Suppressor macrophage treated with lipopolysaccharide for 1 hour (primary cell): Measurements from ENCODE around the gene HOXC6.
A peak's percentile ranks its signal among the peaks of the same experiment; 100 is the strongest.

Experiments
- DNase-seq, 3 donors: peaks; one replicate each; pipeline ENCODE4 v3.0.0-alpha.2; 2020 to 2022

The HOXC6 gene

GRCh38 chr12:54044425-54045103 is 16.3 kb downstream of the HOXC6 start:
- no peak for DNase-seq

DNA sequence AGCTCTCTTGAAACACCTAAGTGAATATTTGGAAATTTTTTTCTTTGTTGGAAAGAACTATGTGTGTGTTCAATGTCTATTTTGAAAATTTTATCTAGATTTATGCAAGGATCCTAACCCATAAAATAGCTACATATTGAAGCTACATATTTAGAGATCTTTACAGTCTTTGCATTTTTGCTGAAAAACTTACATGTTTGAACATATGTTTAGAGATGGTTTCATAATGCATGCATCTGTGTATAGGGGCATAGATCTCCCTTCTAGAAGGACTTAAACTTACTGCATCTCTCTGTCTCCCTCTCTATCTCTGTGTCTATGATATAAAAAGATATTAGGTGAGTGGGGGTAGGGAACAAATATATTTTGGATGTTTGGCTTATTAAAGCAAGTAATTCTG is 17.2 kb downstream of the HOXC6 start:
- no peak for DNase-seq

DNA sequence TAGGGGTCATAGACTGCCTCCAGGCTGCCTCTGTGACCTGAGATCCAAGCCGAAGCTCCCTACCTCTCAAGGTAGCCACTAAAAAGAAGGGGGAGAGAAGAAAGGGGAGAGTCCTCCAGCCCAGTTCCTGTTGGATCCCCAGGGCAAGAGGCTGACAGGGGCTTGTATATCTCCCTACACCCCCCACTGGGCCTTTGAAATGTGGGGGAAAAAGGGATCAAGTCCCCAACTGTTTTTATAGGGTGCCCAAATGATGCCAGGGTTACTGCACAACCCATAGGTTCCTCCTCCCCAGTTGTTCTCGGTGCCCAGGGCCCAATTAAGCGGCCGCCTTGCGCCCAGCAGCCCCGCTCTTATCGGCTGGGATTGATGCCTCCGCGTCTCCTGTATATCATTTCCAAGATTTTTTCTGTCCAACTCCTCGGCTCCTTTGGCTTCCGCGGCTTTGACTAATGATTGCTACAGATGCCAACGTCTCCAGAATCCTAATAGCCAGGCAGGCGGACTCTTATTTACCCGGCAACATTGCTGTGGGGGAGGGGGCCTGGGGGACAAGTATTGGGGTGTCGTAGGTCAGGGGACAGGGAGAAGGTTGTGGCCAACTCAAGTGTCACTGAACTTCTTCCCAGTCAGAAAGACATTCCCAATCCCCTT is 17.8 kb downstream of the HOXC6 start:
- no peak for DNase-seq

DNA sequence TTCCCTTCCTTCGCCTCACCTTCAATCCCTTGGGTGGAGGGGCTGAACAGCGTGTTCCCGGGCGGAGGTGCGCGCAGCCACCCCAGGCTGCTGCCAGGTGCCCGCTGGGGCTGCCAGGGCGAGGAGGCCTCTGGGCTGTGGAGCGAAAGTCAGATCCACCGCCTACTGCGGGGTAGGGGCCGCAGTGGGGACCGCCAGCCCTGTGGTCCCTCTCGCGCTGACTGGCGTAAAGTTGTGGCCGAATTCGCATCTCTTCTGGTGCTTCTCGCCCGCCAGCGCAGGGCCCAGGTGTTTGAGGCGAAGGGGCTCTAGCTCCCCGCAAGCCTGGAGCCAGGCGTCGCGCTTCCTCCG is 18.5 kb downstream of the HOXC6 start:
- no peak for DNase-seq

DNA sequence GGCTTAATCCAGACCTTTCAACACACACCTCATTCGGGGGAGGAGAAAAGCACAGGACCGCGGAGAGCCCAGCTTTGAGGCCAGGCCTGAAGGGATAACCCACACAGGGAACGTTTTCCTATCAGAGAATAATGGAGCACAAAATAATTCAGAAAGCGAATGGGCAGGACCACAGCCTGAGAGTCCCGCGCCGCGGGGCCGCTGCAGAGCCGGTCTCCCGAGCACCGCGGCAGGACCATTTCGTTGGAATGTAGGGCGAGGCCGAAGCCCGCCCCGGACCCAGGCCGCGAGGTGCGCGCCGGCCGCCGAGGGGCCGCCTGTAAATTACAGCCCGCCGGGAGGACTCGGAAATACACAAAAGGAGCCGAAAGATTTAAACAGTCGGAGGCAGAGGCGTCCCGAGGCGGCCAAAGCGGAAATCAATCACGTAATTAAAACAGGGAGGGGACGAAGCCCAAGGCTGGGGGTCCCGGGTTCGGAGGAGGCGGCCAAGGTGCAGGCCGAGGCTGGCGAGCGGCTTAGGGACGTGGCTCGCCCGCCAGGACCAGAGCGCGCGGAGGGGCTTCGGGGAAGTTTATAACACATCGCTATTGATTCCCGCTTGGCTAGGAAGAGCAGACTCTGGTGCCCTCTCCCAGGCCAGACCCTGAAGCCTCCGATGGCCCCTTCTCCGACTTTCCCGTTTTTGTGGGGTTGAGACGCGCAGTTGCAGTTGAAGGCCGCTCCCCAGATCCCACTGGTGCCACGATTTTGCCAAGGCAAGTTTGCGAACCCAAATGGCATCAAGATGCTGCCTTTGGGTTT is 19.1 kb downstream of the HOXC6 start:
- DNase-seq = no peak

GRCh38 chr12:54047964-54048303 is 19.7 kb downstream of the HOXC6 start:
- DNase-seq = no peak

DNA sequence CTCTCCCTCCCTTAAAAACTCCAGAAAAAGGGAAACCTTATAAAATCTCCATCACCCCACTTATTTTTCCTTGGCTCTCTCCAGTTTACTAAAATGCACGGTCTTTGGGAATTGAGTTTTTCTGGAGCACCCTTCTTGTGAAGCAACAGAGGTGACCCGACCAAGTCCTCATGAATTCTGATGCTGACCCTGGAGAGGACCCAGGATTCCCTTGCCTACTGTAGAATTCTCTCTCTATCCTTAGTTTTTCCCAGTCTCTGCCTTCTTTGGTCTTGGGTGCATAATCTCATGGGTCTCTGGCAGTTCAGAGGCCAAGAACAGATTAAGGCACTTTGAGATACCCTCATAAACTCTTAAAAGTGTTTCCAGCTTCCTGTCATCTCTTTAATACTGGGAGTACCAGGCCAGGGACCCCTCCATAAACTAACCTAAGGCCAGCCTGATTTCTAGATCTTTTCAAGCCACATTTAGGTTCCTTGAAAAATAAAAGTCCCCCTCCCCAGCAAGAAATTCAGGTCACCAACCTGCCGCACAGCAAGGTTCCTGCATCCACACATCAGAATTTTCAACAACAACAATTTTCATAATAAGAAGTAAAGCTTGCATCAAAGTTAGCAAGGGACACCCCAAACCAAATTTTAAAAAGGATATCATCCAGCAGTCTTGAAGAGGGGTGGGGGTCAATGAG is 20.3 kb downstream of the HOXC6 start:
- no peak for DNase-seq

GRCh38 chr12:54049108-54049507 is 20.9 kb downstream of the HOXC6 start:
- no peak for DNase-seq

GRCh38 chr12:54050482-54050810 is 22.2 kb downstream of the HOXC6 start:
- no peak for DNase-seq

DNA sequence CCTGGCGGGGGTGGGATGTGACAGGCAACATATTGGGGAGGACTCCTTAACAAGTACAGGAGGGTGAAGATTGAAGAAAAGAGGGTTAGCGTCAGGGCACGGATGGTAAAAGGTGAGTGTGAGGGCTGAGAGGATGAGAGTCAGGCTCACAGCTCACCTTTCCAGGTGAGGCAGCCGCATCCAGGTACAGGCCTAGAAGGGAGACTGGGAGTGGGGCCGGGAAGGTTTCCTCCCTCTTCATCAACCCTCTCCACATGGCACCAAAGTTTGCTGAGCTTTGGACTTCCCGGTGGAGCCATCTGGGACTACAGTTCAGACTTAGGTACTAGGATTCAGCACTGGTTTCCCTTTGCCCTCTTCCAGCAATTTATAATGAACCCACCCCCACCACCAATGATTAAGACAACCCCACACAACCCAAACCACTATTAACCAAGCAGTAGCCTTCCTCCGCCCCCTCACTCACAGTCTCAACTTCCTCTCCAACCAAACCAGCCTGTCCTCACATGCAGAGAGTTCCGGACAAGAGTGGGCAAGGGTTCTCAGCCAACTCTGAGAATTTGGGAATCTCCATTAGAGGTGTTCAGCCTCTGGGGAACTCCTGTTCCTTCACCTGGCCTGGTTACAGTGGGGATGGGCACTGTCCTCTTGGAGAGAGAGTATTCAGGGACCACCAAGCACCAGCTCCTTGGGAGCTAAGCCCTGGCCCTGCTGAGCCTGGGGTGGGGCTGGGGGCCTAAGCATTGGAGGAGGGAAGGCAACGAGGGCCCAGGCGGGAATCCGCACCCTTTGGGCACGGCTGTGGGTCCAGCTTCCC is 23.0 kb downstream of the HOXC6 start:
- DNase-seq = peak; percentile 30 to 48 (median 39)

DNA sequence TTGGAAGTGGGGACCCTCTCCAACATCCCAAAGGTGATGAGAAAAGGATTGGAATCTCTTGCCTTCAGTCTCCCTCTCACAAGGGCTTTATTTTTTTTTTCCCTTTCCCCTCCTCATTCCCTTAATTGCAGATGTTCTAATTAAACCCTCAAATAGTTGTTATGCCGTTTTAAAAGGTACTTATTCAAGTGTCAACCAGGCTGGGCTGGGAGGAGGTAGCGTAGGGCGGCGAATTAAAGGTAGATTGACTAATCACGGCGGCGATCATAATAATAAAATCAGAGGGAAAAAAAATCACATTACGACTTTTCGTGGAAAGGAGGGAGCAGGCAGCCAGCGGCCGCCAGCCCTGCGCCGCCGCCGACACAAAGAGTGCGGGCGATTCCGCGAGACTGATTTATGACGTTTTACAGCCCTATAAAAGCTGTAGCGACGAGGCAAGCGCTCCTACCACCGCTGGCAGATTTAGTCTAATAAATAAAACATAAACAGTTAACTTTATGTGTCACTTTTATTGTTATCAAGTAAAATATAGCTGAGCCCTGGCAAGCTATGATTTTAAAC is 23.7 kb downstream of the HOXC6 start:
- DNase-seq = no peak

- no peak for DNase-seq
Observed at GRCh38 chr12:54052438-54053002, 24.3 kb downstream of the HOXC6 start.

GRCh38 chr12:54053003-54053750 is 24.9 kb downstream of the HOXC6 start:
- DNase-seq = no peak

DNA sequence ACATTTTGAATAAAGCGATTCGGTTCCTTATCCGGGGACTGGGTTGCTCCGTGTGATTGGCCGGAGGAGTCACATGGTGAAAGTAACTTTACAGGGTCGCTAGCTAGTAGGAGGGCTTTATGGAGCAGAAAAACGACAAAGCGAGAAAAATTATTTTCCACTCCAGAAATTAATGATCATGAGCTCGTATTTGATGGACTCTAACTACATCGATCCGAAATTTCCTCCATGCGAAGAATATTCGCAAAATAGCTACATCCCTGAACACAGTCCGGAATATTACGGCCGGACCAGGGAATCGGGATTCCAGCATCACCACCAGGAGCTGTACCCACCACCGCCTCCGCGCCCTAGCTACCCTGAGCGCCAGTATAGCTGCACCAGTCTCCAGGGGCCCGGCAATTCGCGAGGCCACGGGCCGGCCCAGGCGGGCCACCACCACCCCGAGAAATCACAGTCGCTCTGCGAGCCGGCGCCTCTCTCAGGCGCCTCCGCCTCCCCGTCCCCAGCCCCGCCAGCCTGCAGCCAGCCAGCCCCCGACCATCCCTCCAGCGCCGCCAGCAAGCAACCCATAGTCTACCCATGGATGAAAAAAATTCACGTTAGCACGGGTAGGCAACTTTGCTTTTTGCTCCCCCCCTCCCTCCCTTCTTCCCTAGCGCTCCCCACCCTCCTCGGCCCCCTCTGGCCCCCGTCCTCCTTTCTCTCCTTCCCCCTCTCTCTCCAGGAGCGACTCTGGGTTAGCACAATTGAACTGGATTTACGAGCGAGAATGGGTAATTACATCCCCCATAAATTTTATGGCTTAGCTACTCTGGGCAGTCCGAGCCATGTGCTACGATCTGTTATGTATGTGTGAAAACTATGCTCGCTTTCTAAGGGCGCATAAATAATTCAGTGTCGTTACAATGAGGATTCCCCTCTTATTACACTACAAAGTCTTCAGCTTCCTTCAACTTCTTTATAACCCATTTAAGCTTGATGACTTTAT is 25.8 kb downstream of the HOXC6 start, which contains the start of gene HOXC4:
TSS of gene HOXC4 (plus strand) at position 85 of the 991 bp plus-strand sequence. CDS start at position 173, 88 bp downstream.
- DNase-seq = no peak

- DNase-seq = no peak
Observed at GRCh38 chr12:54054742-54055194, 26.5 kb downstream of the HOXC6 start.

DNA sequence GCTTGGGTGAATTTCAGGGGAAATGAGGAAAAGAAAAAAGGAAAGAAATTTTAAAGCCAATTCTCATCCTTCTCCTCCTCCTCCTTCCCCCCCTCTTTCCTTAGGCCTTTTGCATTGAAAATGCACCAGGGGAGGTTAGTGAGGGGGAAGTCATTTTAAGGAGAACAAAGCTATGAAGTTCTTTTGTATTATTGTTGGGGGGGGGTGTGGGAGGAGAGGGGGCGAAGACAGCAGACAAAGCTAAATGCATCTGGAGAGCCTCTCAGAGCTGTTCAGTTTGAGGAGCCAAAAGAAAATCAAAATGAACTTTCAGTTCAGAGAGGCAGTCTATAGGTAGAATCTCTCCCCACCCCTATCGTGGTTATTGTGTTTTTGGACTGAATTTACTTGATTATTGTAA is 27.3 kb downstream of the HOXC6 start:
- DNase-seq = no peak

DNA sequence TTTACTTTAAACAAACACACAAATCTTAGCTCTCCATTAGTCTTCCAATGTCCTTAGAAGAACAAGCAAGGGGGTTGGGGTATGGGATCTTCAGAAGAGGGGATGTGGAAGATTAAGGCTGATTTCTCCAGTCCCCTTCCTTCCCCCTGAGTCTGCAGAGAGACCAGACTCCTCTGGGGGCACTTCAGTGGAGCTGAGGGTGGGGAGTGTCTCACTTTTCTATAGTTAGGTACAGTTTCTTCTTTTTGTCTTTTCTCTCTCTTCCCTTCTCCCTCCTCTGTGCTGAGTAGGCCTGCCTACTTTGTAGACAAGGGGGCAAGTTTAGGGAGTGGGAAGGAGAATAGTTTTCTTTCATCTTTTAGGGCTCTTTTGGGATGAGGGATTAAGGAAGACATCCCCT is 27.9 kb downstream of the HOXC6 start:
- no peak for DNase-seq

- DNase-seq = no peak
Observed at GRCh38 chr12:54058128-54058768, 30.0 kb downstream of the HOXC6 start.

DNA sequence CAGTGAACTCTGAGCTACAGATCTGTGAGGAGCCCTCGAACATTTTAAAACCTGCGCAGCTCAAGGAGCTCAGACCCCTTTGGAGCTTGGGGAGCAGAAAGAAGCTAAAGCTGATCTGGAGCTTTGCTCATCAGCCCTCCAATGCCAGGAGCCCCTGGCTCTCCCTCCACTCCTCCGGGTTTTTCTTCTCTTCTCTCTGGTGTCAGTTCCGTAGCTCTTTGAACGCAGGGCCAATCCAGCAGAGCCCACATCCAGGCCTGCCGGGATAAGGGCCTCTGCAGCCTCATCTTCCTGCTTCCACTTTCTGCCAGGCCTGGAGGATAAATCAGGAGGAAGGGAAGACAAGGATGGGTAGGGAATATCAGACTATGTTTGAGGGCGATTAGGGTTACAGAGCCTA is 31.4 kb downstream of the HOXC6 start:
- DNase-seq = no peak
